GM10248 (cell line): ENCODE data around the gene SNAP29.

Experiments
- CTCF ChIA-PET: fragments of 300-600 bp; sonication (Branson Sonifier 250); formaldehyde crosslinking; extraction: SDS; loops from one replicate; lab custom pipeline; 2021; ENCODE audit warnings: antibody characterized with exemption; lab: Yijun Ruan, JAX
- POLR2A ChIA-PET: fragments of 350-650 bp; sonication (Branson Sonifier 250); formaldehyde crosslinking; extraction: SDS; loops from one replicate; lab custom pipeline; 2020; ENCODE audit warnings: antibody characterized with exemption; lab: Yijun Ruan, JAX
- DNase-seq: peaks from one replicate; pipeline ENCODE4 v3.0.0; 2012; ENCODE audit errors: extremely low spot score
- CTCF ChIP-seq: IDR thresholded peaks from 2 replicates; pipeline ENCODE4 v1.5.1; 2012; ENCODE audit warnings: mild to moderate bottlenecking, low read depth; ENCODE audit errors: extremely low read depth, missing control alignments, control extremely low read depth

The SNAP29 gene

GRCh38 chr22:20865331-20865730 is 6.5 kb downstream of the SNAP29 start:
- ChIA-PET POLR2A (interaction anchor here (0.5 kb wide), 1 partner anchor 9 kb away, joined by 3 read pairs; no protein-coding TSS in a partner anchor), CTCF (interaction anchor here (1.7 to 2.0 kb wide), 2 partner anchors 10 to 52 kb away, joined by 5 to 6 read pairs; partner anchors contain the start of gene CRKL)
- no peak for DNase-seq
- no peak for TF ChIP-seq CTCF

GRCh38 chr22:20865875-20866445 is 7.2 kb downstream of the SNAP29 start:
- ChIA-PET CTCF (interaction anchor here (1.7 to 5.9 kb wide), 3 partner anchors 9 to 51 kb away, joined by 5 to 37 read pairs (median 6); partner anchors contain the start of gene CRKL), POLR2A (no interaction called here)
- DNase-seq, result no peak
- no peak for TF ChIP-seq CTCF

- DNase-seq, result no peak
- ChIA-PET CTCF (interaction anchor here (1.7 to 5.9 kb wide), 3 partner anchors 8 to 50 kb away, joined by 5 to 37 read pairs (median 6); partner anchors contain the start of gene CRKL), POLR2A (no interaction called here)
- TF ChIP-seq CTCF, result no peak
Observed at GRCh38 chr22:20866736-20867135, 7.9 kb downstream of the SNAP29 start.

GRCh38 chr22:20867179-20868024 is 8.6 kb downstream of the SNAP29 start:
- TF ChIP-seq CTCF, result no peak
- ChIA-PET POLR2A (no interaction called here), CTCF (interaction anchor here (1.1 to 5.9 kb wide), 3 partner anchors 18 to 50 kb away, joined by 3 to 37 read pairs (median 5); partner anchors contain the start of gene CRKL)
- no peak for DNase-seq

GRCh38 chr22:20868025-20868962 is 9.5 kb downstream of the SNAP29 start:
- TF ChIP-seq CTCF, result no peak
- CTCF ChIA-PET, result interaction anchor here (1.0 to 5.9 kb wide), 3 partner anchors 17 to 49 kb away, joined by 3 to 37 read pairs (median 3); partner anchors contain the start of gene CRKL
- POLR2A ChIA-PET, result no interaction called here
- no peak for DNase-seq
